Cardiac fibroblast (primary cell): ENCODE data around the gene INPPL1.
"Not testable (repeated sequence)": the region's sequence is repeated elsewhere in the genome, so short reads cannot be mapped to it uniquely, and the experiment has no call there.

Source experiments
- DNase-seq, 2 donors: peaks; one replicate each; pipeline versions ENCODE4 v3.0.0 to v3.0.0-alpha.2; 2010; ENCODE audit warnings: low read depth in 2 of 2
- H3K4me3 ChIP-seq, 2 donors: replicated peaks in 1 of 2; 1 replicate in 1 of 2; 2 replicates in 1 of 2; pipeline ENCODE4 v1.5.1; 2011; ENCODE audit warnings: low read depth in 2 of 2, low read length in 2 of 2, mild to moderate bottlenecking in 2 of 2, moderate library complexity in 1 of 2
- CTCF ChIP-seq: IDR thresholded peaks from one replicate; pipeline ENCODE4 v1.5.1; 2011; ENCODE audit warnings: low read depth, mild to moderate bottlenecking, low read length, inconsistent platforms

Gene INPPL1

DNA sequence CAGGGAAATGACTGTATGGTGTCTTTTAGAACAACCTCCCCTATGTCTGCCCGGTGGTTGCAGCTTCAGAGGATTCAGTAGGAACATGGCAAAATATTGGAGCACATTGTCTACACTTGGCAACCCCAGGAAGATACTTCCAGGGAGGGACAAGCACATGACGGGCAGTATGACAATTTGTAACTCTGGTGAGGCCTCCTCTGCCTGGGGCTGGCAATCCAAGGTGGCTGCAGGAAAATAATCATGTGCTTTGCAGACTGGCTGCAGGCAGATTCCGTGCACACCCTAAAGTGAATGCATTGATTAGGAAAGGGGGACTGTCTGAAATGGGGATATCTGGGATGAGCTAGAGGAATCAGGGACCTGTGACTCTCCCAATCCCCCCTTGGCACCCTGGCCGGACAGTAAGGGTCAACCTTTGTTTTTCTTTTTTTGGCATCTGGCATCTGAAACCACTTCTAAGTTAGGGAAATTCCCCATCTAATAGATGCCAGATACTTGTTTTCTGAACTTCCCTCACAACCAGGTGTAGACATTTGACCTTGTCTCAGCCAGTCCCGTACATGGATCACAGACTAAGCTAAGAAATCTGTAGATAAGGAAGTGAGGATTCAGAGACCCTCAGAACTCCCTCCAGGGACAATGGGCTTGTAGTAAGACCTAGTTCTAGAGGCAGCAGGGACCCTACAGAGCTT lies 29.9 kb downstream of the INPPL1 start:
- no peak for DNase-seq
- no peak overlapping the region for H3K4me3 ChIP-seq
- no peak for TF ChIP-seq CTCF

- no peak for DNase-seq
- no peak overlapping the region for H3K4me3 ChIP-seq
- no peak for TF ChIP-seq CTCF
Observed at GRCh38 chr11:72257570-72257969, 33.0 kb downstream of the INPPL1 start.

- TF ChIP-seq CTCF: no peak
- DNase-seq: no peak
- H3K4me3 ChIP-seq: no peak overlapping the region
Observed at GRCh38 chr11:72259490-72259889, 34.9 kb downstream of the INPPL1 start.

DNA sequence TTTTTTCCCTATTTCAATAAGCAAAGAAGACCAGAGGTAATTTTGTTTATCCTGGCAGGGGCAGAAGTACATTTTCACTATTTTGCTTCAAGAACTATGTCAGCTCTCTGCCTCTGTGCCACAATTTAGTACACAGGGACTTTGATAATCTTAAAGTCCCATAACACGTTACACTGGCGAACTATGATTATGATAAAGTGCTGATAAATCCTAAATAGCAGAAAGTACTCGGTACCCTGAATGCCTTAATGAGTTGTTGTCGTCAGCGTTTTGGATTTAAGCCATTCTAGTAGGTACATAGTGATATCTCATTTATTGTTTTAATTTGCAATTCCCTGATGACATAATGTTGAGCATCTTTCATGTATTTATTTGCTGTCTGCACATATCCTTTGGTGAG lies 36.0 kb downstream of the INPPL1 start:
- H3K4me3 ChIP-seq: no peak overlapping the region
- TF ChIP-seq CTCF: no peak
- DNase-seq: no peak

- no peak for TF ChIP-seq CTCF
- DNase-seq: peak; percentile 35 to 83
- no peak overlapping the region for H3K4me3 ChIP-seq
Observed at GRCh38 chr11:72263361-72263760, 38.8 kb downstream of the INPPL1 start.

- peak; percentile 11 to 13 for DNase-seq
- TF ChIP-seq CTCF: no peak
Observed at GRCh38 chr11:72265951-72266350, 41.4 kb downstream of the INPPL1 start.

GRCh38 chr11:72266960-72267359 lies 42.4 kb downstream of the INPPL1 start:
- H3K4me3 ChIP-seq, DNase-seq: not testable (repeated sequence)

More at GRCh38 chr11:72265951-72266350, 41.4 kb downstream of the INPPL1 start:
- no peak overlapping the region for H3K4me3 ChIP-seq
